H7 (cell line): ENCODE data around the gene RUFY2. TPM values are rescaled to one million over a fixed set of nuclear protein-coding genes. Genes with fewer than 3 reads are reported as not detected.
A peak's percentile ranks its signal among the peaks of the same experiment; 100 is the strongest.
"Not testable (repeated sequence)": the region's sequence is repeated elsewhere in the genome, so short reads cannot be mapped to it uniquely, and the experiment has no call there.

Experiments used
- DNase-seq: peaks from one replicate; pipeline ENCODE4 v3.0.0; 2012
- H3K27me3 ChIP-seq: 2 replicates; pipeline ENCODE4 v1.6.0; 2011; ENCODE audit warnings: mild to moderate bottlenecking, low read length; ENCODE audit not compliant: control insufficient read depth, insufficient read depth
- H3K36me3 ChIP-seq: replicated peaks from 2 replicates; pipeline ENCODE4 v1.5.1; 2011; ENCODE audit warnings: low read length; ENCODE audit not compliant: control insufficient read depth, insufficient read depth
- H3K4me3 ChIP-seq: 2 replicates; pipeline ENCODE4 v1.5.1; 2011; ENCODE audit warnings: low read depth, mild to moderate bottlenecking, control low read depth, low read length, moderate library complexity; ENCODE audit not compliant: insufficient read depth
- total RNA-seq: library from RNA; depleted of rRNA; stranded (reverse); fragments of >200 nt; shearing (Covaris generic); gene quantifications from 2 replicates; pipeline ENCODE4 v1.2.3, GENCODE V29; 2014

RUFY2 gene
- total RNA-seq, 1 experiment from 2014 or later: 5.4 TPM

DNA sequence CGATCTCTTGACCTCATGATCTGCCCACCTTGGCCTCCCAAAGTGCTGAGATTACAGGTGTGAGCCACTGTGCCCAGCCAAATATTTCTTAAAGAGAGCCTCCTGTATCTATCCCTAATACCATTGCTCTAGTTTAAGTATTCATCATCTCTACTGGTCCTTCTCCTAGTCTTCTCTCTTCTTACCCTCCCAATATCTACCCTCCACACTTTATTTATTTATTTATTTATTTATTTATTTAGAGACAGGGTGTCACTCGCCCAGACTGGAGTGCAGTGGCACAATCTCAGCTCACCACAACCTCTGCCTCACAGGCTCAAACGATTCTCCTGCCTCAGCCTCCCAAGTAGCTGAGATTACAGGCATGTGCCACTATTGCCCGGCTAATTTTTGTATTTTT lies 82.7 kb downstream of the RUFY2 start:
- H3K36me3 ChIP-seq, H3K27me3 ChIP-seq, DNase-seq, H3K4me3 ChIP-seq: not testable (repeated sequence)

DNA sequence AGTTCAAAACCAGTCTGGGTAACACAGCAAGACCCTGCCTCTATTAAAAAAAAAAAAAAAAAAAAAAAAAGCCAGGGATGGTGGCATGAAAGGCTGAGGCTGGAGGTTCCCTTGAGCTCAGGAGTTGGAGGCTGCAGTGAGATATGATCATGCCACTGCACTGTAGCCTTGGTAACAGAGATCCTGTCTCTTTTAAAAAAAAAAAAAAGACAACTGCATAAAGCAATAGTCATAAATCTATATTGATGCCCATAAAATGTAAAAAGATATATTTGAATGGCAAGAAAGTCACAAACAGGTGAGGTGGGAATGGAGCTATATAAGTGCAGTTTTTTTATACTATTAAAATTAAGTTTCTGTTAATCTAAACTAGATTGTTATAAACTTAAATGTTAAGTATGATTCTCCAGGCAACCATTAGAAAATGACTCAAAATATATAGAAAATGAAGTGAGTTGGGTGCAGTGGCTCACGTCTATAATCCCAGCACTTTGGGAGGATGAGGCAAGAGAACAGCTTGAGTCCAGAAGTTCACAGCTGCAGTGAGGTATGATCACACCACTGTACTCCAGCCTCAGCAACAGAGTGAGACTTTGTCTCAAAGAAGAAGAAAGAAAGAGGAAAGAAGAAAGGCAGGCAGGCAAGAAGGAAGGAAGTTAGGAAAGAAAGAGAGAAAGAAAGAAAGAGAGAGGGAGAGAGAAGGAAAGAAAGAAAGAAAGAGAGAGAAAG lies 88.6 kb downstream of the RUFY2 start:
- Histone ChIP-seq H3K36me3 (no peaks in the 10 kb centered on the region), H3K27me3 (no peaks in the 10 kb centered on the region), H3K4me3 (no peak overlapping the region)
- DNase-seq: no peak

DNA sequence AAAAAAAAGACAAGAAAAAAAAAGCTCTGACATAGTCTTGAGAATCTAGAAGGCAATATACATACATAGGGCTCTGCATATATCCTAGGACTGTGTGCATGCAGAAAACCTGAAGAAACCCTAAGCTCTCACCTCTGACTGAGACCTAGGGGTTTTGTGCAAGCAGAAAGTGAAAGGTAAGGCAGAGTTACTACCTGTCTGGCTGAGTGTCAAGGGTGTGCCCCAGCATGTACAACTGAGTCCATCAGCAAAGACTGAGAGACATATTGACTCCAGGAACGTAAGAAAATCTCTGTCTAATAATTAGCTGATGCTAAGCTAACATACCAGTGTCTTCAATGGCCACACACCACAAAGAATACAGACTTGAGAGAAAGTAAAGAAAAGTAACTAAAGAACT lies 91.5 kb downstream of the RUFY2 start:
- H3K4me3 ChIP-seq: no peak overlapping the region
- no peaks in the 10 kb centered on the region for H3K27me3 ChIP-seq
- DNase-seq: no peak
- H3K36me3 ChIP-seq: no peaks in the 10 kb centered on the region

DNA sequence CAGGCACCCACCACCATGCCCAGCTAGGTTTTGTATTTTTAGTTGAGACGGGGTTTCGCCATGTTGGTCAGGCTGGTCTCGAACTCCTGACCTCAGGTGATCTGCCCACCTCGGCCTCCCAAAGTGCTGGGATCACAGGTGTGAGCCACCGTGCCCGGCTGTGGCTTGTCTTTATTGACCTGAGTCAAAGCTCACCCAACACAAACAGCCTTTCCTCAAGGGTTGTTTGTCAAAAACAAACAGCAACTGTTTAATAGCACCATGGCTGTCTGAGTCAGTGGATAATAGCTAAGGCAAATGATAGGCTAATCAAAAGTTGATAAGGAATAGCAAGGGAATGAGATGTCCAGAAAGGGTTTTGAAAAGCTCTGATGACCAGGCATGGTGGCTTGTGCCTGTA lies 92.1 kb downstream of the RUFY2 start:
- not testable (repeated sequence) for H3K36me3 ChIP-seq, H3K4me3 ChIP-seq, H3K27me3 ChIP-seq, DNase-seq

DNA sequence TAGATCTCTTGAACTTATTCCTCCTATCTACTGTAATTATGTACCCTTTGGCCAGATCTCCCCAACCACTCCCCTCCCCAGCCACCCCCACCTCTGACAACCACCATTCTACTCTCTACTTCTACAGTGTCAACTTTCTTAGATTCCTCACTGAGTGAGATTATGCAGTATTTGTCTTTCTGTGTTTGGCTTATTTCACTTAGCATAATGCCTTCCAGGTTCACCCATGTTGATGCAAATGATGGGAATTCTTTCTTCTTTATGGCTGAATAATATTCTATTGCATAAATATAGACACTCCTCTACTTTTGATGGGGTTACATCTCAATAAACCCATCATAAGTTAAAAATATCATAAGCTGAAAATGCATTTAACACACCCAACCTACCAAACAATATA lies 96.5 kb downstream of the RUFY2 start:
- Histone ChIP-seq H3K36me3 (no peaks in the 10 kb centered on the region), H3K4me3 (no peak overlapping the region), H3K27me3 (no peaks in the 10 kb centered on the region)
- DNase-seq: no peak

DNA sequence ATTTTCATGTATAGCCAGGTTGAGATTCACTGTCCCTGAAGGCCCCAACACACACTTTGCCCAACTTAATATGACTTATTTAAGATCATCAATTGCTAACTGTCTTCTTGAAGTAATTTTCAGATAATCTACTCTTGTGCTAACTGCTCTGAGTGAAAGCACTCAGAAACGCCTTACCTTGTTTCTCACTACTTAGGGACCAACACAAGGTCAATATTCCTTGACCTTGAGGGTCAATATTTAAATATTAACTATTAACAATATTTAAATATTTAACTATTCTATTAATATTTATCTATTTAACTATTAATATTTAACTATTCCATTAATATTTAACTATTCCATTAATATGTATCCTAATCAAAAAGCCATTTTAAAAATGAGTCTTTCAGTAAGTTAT lies 101.2 kb downstream of the RUFY2 start:
- no peak for DNase-seq
- H3K27me3 ChIP-seq: no peaks in the 10 kb centered on the region
- H3K36me3 ChIP-seq: no peaks in the 10 kb centered on the region
- no peak overlapping the region for H3K4me3 ChIP-seq

DNA sequence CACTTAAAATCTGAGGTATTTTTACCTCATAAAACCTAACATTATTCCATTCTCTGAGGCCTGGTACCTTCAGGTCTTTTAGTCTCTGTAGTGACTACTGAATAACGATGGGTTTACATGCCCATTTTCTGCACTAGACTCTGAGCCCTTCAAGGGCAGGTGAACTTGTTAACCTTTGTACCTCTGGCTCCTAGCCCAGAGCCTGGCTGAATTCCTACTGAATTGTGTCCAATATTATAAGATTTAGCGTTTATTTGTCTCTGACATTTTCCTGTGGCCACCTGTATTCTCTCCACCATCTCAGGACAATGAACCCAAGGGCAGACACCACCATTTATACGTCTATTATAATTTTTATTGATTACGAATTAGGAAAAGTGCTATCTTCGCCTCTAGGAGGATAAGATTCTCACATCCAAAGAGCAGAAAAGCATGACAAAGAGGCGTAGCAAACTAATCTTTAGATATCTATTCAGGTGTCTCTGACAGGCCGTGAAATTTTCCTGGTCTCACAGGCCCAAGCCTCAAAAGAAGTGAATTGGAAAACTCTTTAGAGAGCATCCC lies 103.1 kb downstream of the RUFY2 start:
- no peak for DNase-seq
- H3K36me3 ChIP-seq: no peaks in the 10 kb centered on the region
- no peak overlapping the region for H3K4me3 ChIP-seq
- H3K27me3 ChIP-seq: no peaks in the 10 kb centered on the region

DNA sequence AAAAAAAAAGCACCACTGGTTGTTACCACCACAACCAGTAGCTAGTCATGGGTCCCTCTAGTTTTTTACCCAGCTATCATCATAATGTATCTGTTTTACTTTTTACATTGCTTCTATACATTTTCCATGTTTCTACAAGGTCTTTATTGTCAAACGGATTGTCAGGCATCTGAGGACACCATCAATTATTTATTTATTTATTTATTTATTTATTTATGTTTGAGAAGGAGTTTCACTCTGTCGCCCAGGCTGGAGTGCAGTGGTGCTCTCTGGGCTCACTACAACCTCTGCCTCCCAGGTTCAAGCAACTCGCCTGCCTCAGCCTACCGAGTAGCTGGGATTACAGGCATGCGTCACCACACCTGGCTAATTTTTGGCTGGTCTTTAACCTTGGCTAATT lies 104.2 kb downstream of the RUFY2 start:
- Histone ChIP-seq H3K36me3 (no peaks in the 10 kb centered on the region), H3K27me3 (no peaks in the 10 kb centered on the region), H3K4me3 (no peak overlapping the region)
- no peak for DNase-seq

DNA sequence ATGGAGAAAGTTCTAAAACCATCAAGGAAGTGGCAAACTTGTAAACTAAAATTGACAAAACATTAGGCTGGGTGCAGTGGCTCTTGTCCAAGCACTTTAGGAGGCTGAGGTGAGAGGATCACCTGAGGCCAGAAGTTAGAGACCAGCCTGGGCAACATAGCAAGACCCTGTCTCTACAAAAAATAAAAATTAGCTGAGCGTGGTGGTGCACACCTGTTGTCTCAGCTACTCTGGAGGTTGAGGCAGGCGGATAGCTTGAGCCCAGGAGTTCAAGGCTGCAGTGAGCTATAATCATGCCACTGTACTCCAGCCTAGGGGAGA lies 104.6 kb downstream of the RUFY2 start:
- Histone ChIP-seq H3K4me3 (no peak overlapping the region), H3K36me3 (no peaks in the 10 kb centered on the region), H3K27me3 (no peaks in the 10 kb centered on the region)
- DNase-seq: no peak

DNA sequence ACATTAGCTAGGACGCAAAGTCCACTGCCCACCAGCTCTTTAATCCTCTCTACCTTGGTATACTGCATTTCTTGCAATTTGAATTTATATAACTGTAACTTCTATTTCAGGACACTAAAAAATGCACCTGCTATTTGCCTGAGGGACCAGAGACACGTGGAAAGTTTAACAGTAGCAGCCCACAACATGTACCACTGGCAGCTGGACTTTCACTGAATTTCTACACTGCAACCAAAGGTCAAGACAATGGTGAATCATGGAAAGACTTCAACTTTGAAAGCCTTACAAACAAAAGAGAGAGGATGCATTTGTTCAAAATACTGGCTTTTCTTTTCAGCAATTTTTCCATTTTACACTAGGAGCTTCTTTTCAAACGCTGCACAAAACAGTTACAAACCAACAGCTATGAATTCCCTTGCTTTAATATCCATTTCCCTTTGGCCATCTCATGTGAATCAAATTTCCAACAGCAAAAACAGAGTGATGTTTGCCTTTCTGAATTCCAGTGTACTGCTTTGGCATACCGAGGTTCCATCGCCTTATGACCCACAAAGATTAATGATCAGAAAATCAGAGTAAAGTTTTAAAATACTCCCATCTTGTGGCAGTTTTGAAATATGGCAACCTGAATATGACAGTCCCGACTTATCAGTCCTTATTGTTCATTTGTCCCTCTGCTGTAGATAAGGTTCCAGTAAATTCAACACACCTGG lies 105.1 kb downstream of the RUFY2 start:
- Histone ChIP-seq H3K36me3 (no peaks in the 10 kb centered on the region), H3K27me3 (no peaks in the 10 kb centered on the region), H3K4me3 (no peak overlapping the region)
- DNase-seq: peak; percentile 32

DNA sequence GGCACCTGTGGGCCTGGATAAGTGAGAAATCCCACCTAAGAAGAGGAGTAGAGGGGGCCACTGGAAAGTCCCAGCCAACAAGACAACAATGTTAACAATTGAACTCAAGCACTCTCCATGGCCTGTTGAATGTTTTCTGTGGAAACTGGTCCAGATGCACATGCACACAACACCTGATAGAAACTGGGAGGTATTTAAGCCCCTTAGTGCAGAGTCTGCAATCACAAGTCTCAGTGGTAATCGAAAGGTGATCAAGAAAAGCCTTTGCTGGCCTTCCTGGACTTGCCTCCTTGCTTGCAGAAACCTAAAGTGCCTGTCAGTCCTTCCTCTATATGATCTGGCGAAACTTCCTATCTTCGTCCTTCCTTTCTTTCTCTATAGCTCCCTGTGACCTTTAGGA lies 105.8 kb downstream of the RUFY2 start:
- Histone ChIP-seq H3K36me3 (no peaks in the 10 kb centered on the region), H3K27me3 (no peaks in the 10 kb centered on the region), H3K4me3 (no peak overlapping the region)
- no peak for DNase-seq

DNA sequence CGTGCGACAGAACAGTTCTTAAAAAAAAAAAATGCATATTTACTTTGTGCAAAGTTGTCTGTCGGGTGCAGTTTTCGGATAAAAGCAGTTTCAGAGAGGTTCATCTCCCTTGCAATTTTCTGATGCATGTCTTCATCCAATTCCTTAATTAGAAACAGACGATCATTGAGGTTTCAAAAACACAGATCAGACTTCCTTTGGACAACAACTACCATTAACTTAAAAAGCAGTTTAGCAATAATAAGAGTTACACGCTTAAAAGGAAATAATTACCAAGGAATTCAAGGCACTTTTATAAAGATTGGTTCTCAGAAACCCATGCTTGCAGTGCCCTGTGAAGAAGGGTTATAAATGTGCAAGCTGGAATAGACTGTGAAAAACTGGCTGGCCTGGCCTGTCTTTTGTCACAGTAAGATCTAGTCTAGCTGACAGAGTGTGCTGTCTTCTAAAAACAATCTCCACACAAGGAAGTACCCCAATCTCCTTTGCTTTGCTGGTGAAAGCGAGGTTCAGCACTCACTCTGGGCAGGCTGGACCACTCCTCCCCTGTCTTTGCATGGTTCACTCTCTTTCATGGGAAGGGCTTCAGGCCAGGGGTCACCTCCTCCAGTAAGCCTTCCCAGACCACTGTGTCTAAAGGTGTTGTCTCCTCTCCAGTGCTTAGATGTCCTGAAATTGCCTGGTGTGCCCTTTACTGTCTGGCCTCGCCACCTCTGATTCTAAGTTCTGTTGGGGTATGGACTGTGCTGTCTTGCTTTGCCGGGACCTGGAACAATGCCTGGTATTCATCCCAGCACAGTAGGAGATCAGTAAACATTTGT lies 110.0 kb downstream of the RUFY2 start:
- no peaks in the 10 kb centered on the region for H3K36me3 ChIP-seq
- H3K4me3 ChIP-seq: no peak overlapping the region
- no peaks in the 10 kb centered on the region for H3K27me3 ChIP-seq
- no peak for DNase-seq
